SK-N-SH treated with all-trans-retinoic acid at 6 μM for 48 hours (cell line): ENCODE data around the gene BCO2.

Experiments
- CSDC2 ChIP-seq: fragments of 250-450 bp; sonication (Bioruptor Pico); IDR thresholded peaks from 2 replicates; pipeline ENCODE4 v1.5.0; 2020; ENCODE audit warnings: mild to moderate bottlenecking, moderate library complexity
- ESRRG ChIP-seq: fragments of 250-450 bp; sonication (Bioruptor Pico); IDR thresholded peaks from 2 replicates; pipeline ENCODE4 v1.6.1; 2021; ENCODE audit warnings: mild to moderate bottlenecking
- GLIS3 ChIP-seq: fragments of 250-450 bp; sonication (Bioruptor Pico); IDR thresholded peaks from 2 replicates; pipeline ENCODE4 v1.5.0; 2020; ENCODE audit warnings: mild to moderate bottlenecking, moderate library complexity
- ISL1 ChIP-seq: fragments of 250-450 bp; sonication (Bioruptor Pico); IDR thresholded peaks from 2 replicates; pipeline ENCODE4 v2.1.2; 2022; ENCODE audit warnings: mild to moderate bottlenecking, moderate library complexity
- TOX ChIP-seq: fragments of 250-450 bp; sonication (Bioruptor Pico); IDR thresholded peaks from 2 replicates; pipeline ENCODE4 v1.8.0; 2021; ENCODE audit warnings: mild to moderate bottlenecking, moderate library complexity, borderline replicate concordance
- ZFP3 ChIP-seq: fragments of 250-450 bp; sonication (Bioruptor Pico); IDR thresholded peaks from 2 replicates; pipeline ENCODE4 v1.5.0; 2020; ENCODE audit warnings: mild to moderate bottlenecking, moderate library complexity
- ZFP30 ChIP-seq: fragments of 450-650 bp; formaldehyde crosslinking; IDR thresholded peaks from 2 replicates; pipeline ENCODE4 v1.5.0; 2022; ENCODE audit warnings: mild to moderate bottlenecking, moderate library complexity
- ZNF70 ChIP-seq: fragments of 450-650 bp; formaldehyde crosslinking; IDR thresholded peaks from 2 replicates; pipeline ENCODE4 v1.5.0; 2020; ENCODE audit warnings: mild to moderate bottlenecking, moderate library complexity

- TF ChIP-seq ESRRG = no peak
- TF ChIP-seq CSDC2 (CRISPR knock-in tag) = no peak
- no peak for TF ChIP-seq ZFP3 (CRISPR knock-in tag)
- no peak for TF ChIP-seq ZFP30 (CRISPR knock-in tag)
- no peak for TF ChIP-seq GLIS3 (CRISPR knock-in tag)
- TF ChIP-seq ZNF70 (CRISPR knock-in tag) = no peak
- TF ChIP-seq TOX (CRISPR knock-in tag) = no peak
- no peak for TF ChIP-seq ISL1 (CRISPR knock-in tag)
These were observed 24.8 kb upstream of the BCO2 start for GRCh38 chr11:112150517-112150916.
